GM21786 (cell line): ENCODE results near the gene ANKRD13B.
A peak's percentile ranks its signal among the peaks of the same experiment; 100 is the strongest.

Source experiments
- ATAC-seq: cut with Tn5 transposase; IDR thresholded peaks from one replicate; pipeline ENCODE4 v1.9.1; 2021; ENCODE audit not compliant: unreplicated experiment

ANKRD13B gene

DNA sequence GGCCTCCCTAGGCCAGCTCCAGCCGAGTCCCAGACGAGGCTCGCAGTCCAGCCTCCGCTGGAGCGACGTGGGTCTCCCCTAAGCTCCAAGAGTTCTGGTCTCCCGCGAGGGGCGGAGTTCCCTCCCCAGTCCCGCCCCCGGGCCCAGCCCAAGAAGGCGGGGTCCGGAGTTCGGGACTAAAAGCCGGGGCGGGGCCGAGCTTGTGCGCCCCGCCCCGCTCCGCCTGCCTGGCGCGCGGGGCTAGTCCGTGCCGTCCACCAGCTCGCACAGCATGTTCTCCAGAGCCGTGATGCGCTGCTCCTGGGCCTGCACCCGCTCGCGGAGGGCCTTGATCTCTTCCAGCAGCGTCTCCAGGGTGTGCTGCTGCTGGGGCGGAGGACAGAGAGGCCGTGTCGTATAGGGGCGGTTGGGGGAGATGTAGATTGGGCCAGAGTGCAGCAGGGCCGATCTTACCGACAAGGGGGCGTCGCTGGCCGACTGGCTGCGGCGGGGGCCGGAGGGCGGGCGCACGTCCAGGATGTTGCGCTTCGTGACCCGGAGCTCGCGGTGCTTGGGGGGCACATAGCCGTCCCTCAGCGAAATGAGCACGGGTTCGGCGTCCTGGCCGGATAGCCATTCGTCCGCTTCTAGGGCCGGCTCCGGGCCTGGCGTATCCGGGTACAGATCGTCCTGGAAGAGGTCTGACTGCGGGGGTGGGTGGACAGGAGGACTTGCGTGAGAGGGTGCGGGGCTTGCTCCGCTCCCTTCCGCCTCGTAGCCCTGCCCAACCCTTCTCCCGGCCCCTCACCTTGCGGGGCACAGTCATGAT is 22.8 kb downstream of the ANKRD13B start:
- no peak for ATAC-seq

DNA sequence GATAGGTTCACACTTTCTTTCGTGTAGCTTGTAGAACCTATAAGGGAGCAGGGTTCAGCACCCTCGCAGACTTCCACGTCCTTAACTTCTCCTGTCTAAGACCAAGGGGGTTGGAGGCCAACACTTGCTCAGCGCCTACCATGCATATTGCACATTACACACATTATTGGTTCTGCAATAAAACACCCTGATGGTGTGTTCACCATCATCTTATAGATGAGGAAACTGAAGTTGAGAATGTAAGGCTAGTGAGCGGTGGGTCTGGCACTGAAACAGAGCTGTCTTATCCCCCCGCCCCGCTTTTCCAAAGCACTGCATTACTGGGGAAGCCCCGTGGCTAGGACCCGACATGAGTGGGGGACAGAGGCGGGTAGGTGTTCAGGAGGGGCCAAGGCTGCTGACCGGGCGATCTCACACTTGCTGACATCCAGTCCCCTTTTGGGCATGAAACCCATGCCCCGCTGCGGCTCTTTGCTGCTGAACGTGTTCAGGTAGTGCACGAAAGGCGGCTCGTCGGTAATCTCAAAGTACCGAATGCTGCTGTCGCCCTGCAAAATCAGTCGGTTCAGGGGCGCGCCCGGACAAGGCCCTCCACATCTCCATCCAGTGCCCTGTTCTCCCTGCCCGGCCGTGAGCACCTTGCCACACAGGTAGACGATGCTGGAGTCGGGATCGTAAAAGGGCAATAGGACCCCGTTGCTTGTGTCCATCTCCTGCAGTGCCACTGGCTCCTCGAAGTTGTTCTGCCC is 23.5 kb downstream of the ANKRD13B start:
- no peak for ATAC-seq

GRCh38 chr17:29617125-29617480 is 24.2 kb downstream of the ANKRD13B start:
- ATAC-seq, result peak; percentile 52

DNA sequence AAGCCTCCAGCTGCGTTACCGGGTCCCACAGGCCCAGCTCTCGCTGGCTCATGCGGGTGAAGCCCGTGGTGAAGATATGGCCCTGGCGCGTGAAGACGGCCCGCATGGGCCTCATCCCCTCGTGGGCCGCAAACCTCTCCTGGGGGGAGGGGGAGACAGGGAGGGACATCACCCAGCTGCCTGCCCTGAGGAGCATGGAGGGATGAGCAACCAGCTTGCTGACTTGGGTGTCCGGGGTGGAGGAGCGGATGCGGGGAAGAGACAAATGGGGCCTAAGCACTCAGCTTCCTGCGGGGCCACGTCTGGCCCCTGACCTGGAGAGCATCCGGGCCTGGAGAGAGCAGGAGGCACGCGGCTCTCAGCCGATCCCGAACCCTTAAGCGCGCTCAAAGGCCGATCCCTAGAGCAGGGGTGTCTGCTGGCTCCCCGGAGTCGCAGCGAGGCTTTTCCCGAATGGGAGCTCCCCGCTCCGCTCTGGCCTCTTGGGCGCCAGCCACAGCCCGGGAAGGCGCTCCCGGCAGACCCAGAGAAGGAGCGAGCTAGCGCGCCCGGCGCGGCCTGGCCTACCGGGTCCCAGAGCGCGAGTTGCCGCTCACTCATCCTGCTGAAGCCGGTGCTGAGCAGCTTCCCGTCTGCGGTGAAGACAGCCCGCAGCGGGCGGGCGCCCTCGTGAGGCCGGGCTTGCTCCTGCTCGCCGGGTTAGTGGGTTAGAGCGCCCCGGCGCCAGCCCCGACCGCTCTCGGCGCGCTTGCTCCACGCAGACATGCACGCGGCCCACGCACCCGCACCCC is 24.7 kb downstream of the ANKRD13B start:
- ATAC-seq, result peak; percentile 9

- ATAC-seq, result no peak
Observed at GRCh38 chr17:29618272-29619065, 25.5 kb downstream of the ANKRD13B start.

GRCh38 chr17:29619251-29619650 is 26.3 kb downstream of the ANKRD13B start:
- ATAC-seq, result no peak

GRCh38 chr17:29620271-29620670 is 27.3 kb downstream of the ANKRD13B start:
- ATAC-seq, result no peak

DNA sequence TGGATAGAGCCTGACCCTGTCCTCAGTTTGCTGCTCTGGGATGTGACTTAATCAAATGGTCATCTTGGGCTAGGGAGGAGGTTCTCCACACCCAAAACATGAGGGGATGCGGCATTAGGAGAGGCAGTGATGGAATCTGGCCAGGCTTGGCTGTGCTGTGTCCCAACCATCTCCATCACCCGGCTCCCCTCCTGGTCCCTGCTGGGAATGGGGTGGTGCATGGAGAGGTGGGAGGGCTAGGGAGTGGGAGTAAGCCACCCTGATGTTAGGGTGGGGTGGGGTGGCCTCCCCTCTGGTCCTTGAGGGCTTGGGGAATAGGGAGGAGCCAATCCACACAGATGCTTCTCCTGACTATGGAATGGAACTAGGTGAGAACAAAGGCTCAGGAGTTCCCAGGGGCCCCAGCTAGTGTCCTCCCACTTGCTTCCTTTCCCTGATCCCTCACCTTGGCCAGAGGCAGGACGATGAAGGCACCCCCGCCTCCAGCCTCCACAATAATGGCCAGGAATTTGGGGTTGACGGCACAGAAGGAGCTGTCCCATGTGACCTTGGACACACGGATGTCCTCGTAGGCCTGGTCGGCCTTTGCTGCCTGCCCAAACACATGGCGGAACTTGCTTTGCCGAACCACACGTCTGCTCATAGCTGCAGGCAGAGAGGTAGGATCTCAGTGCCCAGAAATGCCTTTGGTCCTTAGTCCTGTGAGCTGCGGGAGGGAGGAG is 28.0 kb downstream of the ANKRD13B start:
- no peak for ATAC-seq

- ATAC-seq, result no peak
Observed at GRCh38 chr17:29621751-29622194, 28.8 kb downstream of the ANKRD13B start.

DNA sequence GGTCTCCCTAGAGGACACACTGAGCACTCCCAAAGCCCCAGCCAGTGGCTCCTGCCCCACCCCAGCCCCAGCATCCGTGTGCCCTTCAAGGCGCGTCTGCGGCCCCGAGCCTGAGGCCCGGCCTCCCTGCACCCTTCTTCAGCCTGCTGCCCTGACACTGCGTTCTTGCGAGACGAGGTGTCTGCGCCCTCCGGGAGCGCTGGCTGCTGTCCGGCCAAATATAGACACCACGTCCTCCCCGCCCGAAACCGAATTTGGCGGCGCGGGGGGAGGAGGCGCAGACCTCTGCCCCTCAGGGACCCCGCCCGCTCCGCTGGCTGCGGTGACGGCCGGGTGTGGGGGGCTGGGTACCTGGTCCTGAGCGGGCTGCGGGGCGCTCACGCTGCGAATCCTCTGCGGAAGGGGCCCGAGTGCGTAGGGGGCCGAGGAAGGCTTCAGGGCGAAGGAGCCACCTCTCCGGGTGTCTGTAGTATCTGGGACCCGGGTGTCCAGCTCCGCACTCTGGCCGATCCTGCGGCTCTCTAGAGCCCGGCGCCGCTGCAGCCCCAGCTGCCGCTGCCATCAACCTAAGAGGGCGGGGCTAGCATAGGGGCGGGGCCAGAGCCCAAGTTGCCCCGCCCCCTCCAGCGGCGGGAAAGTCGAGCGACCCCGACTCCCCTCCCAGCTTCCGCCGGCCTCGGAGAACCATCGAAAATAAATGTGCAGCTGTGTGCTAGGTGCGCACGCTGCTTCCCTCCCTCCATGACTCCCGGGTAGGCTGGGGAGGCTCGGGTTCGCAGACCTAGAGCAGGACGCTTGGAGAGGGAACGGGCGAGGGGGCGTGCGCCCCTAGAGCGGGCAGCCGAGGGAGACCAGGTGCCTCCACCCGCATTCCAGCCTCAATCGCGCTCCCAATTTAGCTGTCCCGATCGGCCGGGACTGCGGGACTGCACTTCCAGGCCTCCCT is 29.7 kb downstream of the ANKRD13B start, which contains the start of gene CORO6:
CORO6 (minus strand) TSS at position 576 of the 946 bp plus-strand sequence. CDS start 1,491 bp downstream, outside the sequence.
- peak; percentile 43 for ATAC-seq

- ATAC-seq, result no peak
Observed at GRCh38 chr17:29623283-29623647, 30.3 kb downstream of the ANKRD13B start.

DNA sequence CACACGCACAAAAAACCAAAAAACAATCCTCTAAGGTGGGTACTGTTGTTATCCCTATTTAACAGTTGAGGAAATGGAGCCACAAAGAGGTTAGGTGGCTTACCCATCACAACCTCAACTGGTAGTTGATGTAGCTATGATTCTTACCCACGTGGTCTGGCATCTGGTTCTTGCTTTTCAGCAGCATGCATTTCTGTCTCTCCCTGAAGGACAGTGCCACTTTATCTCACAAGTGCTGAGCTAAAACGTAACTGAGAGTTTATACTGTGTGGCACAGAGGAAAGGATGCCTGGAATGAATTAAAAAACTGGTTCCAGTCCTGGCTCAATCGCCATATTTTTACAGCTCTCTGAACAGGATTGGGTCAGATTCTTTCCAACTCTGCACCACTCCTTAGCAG is 31.7 kb downstream of the ANKRD13B start:
- ATAC-seq, result no peak

DNA sequence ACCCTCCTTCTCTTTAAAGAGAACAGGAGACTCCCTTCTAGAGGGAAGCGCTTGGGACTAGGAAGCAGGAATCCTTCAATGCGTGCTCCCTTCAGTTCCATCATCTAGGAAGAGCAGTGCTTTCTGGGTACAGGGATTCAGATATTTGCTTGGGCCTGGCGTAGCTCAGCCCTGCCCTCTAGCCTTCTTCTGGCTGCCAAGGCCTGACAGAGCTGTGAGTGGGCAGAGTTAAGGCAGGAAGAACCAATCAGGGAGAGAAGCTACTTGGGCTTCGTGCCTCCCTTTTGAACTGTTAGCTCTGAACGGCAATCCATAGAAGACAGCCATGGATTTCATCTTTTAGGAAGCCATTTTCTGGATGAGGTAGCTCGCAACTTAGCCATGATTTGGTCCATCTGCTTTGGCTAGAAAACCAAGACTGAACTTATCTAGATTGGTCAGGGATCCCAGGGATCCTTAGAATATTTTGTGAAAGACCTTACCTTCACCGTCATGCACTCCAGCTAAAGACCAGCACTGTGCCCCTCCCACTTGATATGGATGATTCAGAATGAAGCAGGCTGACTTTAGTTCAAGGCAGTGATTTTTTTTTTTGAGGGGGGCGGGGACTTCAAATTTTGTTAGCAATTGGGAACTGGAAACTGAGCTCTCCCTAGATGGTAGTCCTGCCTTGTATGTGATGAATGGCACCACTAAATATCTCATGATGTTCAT is 32.3 kb downstream of the ANKRD13B start:
- ATAC-seq, result no peak

DNA sequence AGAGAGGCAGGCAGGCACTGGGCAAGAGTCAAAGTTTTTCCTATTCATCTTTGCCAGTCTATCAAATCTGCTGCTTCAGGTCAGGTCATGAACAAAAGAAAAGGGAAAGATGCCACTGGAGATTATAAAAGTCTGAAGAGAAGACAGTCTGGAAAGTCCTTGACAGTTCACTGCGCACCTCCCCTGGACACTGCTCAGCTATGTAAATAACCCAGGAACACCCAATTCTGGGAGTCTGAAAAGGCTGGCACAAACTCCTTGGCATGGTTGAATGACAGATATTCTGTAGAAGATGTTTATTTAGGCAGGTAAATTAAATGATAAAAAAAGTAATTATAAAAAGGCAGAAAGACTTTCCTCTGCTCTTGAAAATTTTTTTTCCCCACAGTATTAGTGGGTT is 35.0 kb downstream of the ANKRD13B start:
- ATAC-seq, result no peak

- no peak for ATAC-seq
Observed at GRCh38 chr17:29628644-29629043, 35.7 kb downstream of the ANKRD13B start.

DNA sequence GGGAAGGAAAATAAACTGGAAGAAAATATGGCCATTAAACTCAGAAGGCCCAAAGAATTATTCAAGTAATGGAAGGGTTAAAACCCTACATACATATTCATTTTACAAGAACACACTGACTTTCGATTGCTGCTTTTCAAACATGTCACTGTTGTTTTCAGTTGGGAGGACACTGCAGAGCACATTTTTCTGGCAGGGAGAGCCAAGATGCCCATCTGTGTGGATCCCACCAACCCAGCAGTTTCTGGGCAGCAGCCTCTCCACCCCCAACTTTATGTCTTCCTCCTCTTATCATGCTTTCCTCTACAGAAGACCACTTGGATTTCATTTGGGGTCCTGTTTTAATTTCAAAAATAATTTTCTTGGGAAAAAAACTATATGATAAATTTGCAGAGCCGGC is 36.9 kb downstream of the ANKRD13B start:
- no peak for ATAC-seq

DNA sequence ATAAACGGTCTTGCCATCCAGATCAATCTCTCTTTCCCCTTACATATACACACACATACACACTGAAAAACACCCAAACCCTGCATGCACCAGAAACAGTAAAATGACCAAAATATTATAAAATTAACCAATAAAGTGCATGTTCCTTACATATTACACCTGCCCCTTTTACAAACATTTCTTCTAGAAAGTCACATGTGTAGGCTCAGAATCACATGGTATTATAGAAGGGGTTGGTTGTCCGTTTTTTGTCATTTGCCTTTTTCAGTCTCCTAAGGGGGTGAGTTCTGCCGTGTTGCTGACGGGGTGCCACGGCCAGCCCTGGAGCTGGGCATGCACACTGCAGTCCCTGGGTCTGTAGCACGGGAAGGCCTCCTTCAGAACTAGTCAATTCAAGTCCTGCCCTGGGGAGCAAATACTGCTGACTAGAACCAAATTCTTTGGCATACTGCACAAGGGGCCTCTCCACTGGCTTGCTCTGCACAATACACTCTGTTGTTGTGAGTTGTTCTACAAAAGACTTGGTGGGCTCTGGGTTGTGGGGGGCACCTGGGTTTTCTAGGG is 37.8 kb downstream of the ANKRD13B start:
- no peak for ATAC-seq

DNA sequence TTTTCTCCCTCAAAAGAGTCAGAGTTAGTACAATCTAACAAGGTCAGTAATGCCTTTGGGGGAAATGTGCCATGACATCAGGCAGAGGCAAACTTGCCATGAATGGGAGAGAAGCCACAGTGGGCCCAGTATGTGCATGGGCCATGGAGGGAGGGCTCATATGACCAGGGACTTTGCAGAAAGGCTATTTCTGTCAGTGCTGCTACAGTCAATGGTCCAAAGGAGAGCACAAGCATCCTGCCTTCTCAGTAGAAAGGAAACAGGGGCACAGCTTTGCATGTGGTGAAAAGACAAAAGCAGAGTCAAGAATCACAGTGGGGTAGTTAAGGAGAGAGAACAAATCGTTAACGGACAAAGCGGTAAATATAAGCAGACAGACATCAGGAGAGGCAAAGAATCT is 41.0 kb downstream of the ANKRD13B start:
- no peak for ATAC-seq
